Measurements from ENCODE around the gene MAP1LC3B. TPM values are rescaled to one million over a fixed set of nuclear protein-coding genes. Genes with fewer than 3 reads are reported as not detected.

MAP1LC3B gene
- total and polyA plus RNA-seq, 2 of the 8 experiments (the other 6 are each of a cell fraction or from before 2014, with no cell fraction given) = 29.5 to 48.5 TPM

DNA sequence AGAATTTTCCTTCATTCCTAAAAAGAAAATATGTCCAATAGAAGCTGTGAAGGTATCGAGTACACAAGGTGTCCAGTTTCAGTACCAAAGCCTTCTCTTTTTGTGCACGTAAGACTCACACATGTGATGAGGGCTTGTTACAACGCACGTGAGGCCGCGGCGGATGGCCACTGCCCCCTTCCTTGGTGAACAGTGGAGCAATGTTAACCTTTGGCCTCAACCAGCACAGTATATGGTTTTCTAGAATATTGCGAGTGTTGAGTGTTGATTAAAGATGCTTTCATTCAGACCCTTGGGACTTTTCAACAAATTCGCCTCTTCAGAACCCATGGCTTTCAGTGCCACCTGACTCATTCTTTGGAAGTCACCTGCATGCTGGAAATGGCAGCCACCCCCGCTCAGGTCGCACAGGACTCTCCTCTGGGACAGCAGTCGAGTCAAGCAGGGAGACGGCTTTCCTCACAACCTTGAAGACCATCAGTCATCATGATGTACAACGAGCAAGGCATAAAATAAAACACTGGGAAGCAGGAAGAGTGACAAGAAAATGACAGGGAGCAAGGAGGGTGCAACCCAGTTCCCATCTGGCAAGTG, 14.5 kb downstream of the MAP1LC3B start:
- H3K36me3 ChIP-seq (ENCODE audit: control insufficient read depth in 2 of 4, insufficient read depth in 4 of 4, low read length in 3 of 4) = peaks cover 3 to 68% (median 20%) of the 10 kb centered on the region in 4 experiments
- H3K23ac ChIP-seq (ENCODE audit: insufficient read length) = no peak overlapping the region
- H3K56ac ChIP-seq (replicated peaks; ENCODE audit: insufficient read length, low read depth, low read length) = no peak overlapping the region
- H2BK120ac ChIP-seq (replicated peaks; ENCODE audit: low read depth, low read length) = no peak overlapping the region
- no peaks in the 10 kb centered on the region for H3K79me2 ChIP-seq (ENCODE audit: control insufficient read depth in 1 of 2, insufficient read depth in 2 of 2, low read length in 2 of 2)
- H3K79me1 ChIP-seq (ENCODE audit: low read depth, low read length) = no peaks in the 10 kb centered on the region; the same call in 1 of the 2 replicates
- no peak overlapping the region for H3K9ac ChIP-seq (replicated peaks in 1 of 4; ENCODE audit: extremely low read depth in 1 of 4, low read depth in 3 of 4, low read length in 3 of 4)
- H3K18ac ChIP-seq (ENCODE audit: extremely low read depth, low read length) = no peak overlapping the region
- no peak overlapping the region for H2BK20ac ChIP-seq (ENCODE audit: low read length)
- no peak overlapping the region for H3K4me2 ChIP-seq (ENCODE audit: insufficient read depth in 1 of 2, low read depth in 2 of 2, low read length in 2 of 2)
- CTCF ChIA-PET (ENCODE audit: partially characterized antibody) = interaction anchor here (1.1 to 1.8 kb wide), 3 partner anchors 10 to 14 kb away, joined by 3 to 6 read pairs (median 5); no protein-coding TSS in a partner anchor
- no peak overlapping the region for H2AFZ ChIP-seq (ENCODE audit: low read length)
- H3K4me3 ChIP-seq (ENCODE audit: extremely low read depth in 1 of 4, insufficient read depth in 2 of 4, low read depth in 3 of 4, low read length in 4 of 4) = no peak overlapping the region
- no peak overlapping the region for H2BK5ac ChIP-seq (ENCODE audit: low read depth, low read length)
- no peak overlapping the region for H4K91ac ChIP-seq (replicated peaks; ENCODE audit: insufficient read length, low read length)
- no peak overlapping the region for H4K8ac ChIP-seq (ENCODE audit: extremely low read depth, insufficient read depth, low read length)
- H3K4me1 ChIP-seq (replicated peaks in 1 of 4; ENCODE audit: control insufficient read depth in 3 of 4, insufficient read depth in 4 of 4, low read length in 3 of 4) = no peaks in the 10 kb centered on the region
- WGBS, 2 experiments (ENCODE audit: extremely low coverage in 1 of 2, insufficient coverage in 1 of 2, insufficient read length in 1 of 2, insufficient replicate concordance in 2 of 2, low coverage in 1 of 2, low lambda C conversion rate in 2 of 2, missing lambda C conversion rate in 1 of 2) = 95% methylated on average over 14 of the region's 14 CpGs; no CpG with 5 or more reads in 1 of the 2 experiments
- H2BK15ac ChIP-seq (ENCODE audit: low read length) = no peak overlapping the region
- H2BK12ac ChIP-seq (ENCODE audit: low read depth, low read length) = no peak overlapping the region
- no peak overlapping the region for H3K27ac ChIP-seq (ENCODE audit: low read depth, low read length)
- no peak for DNase-seq (ENCODE audit: low read depth in 1 of 2, low spot score in 2 of 2)
- POLR2A ChIA-PET (ENCODE audit: partially characterized antibody) = interaction anchor here (1.8 to 2.3 kb wide), 2 partner anchors 11 to 23 kb away, joined by 4 to 8 read pairs; partner anchors contain the start of gene FBXO31
- H3K27me3 ChIP-seq (replicated peaks in 1 of 4; ENCODE audit: control insufficient read depth in 3 of 4, extremely low read depth in 1 of 4, insufficient read depth in 3 of 4, low read length in 3 of 4) = no peaks in the 10 kb centered on the region
- no peak overlapping the region for H4K5ac ChIP-seq (ENCODE audit: insufficient read length, low read depth, low read length)
- no peak overlapping the region for H3K4ac ChIP-seq (replicated peaks; ENCODE audit: insufficient read length, low read depth, low read length)
- no peaks in the 10 kb centered on the region for H3K9me3 ChIP-seq (ENCODE audit: insufficient read depth in 2 of 2, low read depth in 1 of 2, low read length in 1 of 2)
- no peak overlapping the region for H2AK5ac ChIP-seq (ENCODE audit: low read depth, low read length)
- peaks cover 0 to 8% of the 10 kb centered on the region in 2 experiments for H4K20me1 ChIP-seq (replicated peaks in 1 of 2; ENCODE audit: control insufficient read depth in 1 of 2, insufficient read depth in 2 of 2, low read length in 2 of 2)
- H3K14ac ChIP-seq (ENCODE audit: insufficient read length) = no peak overlapping the region
- no peaks in the 10 kb centered on the region for H3K23me2 ChIP-seq (ENCODE audit: low read depth, low read length)
- no peak for FAIRE-seq
- TF ChIP-seq POLR2AphosphoS5 (IDR thresholded peaks at IDR 0.05; ENCODE audit: low read depth, low read length) (no peak), RNF2 (IDR thresholded peaks at IDR 0.05; ENCODE audit: borderline replicate concordance, low read depth, low read length, missing control alignments, poor library complexity, severe bottlenecking) (no peak), RAD21 (IDR thresholded peaks at IDR 0.05 in 1 of 2, conservative IDR thresholded peaks at IDR 0.05 in 1 of 2; ENCODE audit: low read depth in 2 of 2, low read length in 2 of 2) (no peak), TBP (IDR thresholded peaks at IDR 0.05; ENCODE audit: low read depth, low read length) (no peak), EZH2 (IDR thresholded peaks at IDR 0.05; ENCODE audit: low read depth, low read length, severe bottlenecking) (no peak), CREB1 (IDR thresholded peaks at IDR 0.05) (no peak), CEBPB (IDR thresholded peaks at IDR 0.05; ENCODE audit: low read depth, low read length) (no peak), POLR2A (IDR thresholded peaks at IDR 0.05; ENCODE audit: control extremely low read depth in 1 of 2, low read depth in 2 of 2, low read length in 2 of 2) (no peak), BRCA1 (IDR thresholded peaks at IDR 0.05; ENCODE audit: low read depth, low read length) (no peak), PHF8 (conservative IDR thresholded peaks at IDR 0.05; ENCODE audit: low read depth, low read length) (no peak)
- TF ChIP-seq, protein P1, sequence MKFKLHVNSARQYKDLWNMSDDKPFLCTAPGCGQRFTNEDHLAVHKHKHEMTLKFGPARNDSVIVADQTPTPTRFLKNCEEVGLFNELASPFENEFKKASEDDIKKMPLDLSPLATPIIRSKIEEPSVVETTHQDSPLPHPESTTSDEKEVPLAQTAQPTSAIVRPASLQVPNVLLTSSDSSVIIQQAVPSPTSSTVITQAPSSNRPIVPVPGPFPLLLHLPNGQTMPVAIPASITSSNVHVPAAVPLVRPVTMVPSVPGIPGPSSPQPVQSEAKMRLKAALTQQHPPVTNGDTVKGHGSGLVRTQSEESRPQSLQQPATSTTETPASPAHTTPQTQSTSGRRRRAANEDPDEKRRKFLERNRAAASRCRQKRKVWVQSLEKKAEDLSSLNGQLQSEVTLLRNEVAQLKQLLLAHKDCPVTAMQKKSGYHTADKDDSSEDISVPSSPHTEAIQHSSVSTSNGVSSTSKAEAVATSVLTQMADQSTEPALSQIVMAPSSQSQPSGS (IDR thresholded peaks at IDR 0.05; ENCODE audit: low read length) = no peak
